Stimulated activated CD4-positive, alpha-beta T cell treated with anti-CD3 and anti-CD28 coated beads, Interleukin-15, amount 100 ng/mL, for 48 hours (primary cell): ENCODE data around the gene ZNF692.

Experiments used
- DNase-seq, 2 donors: peaks; one replicate each; pipeline ENCODE4 v3.0.0-alpha.2; 2020; ENCODE audit warnings: low read depth in 2 of 2

Gene ZNF692

GRCh38 chr1:248825136-248825535 is 33.7 kb downstream of the ZNF692 start:
- no peak for DNase-seq

GRCh38 chr1:248824701-248825100 is 34.2 kb downstream of the ZNF692 start:
- DNase-seq = no peak

GRCh38 chr1:248824301-248824700 is 34.6 kb downstream of the ZNF692 start:
- no peak for DNase-seq

- DNase-seq = no peak
These were observed 35.3 kb downstream of the ZNF692 start for GRCh38 chr1:248823517-248824001.

GRCh38 chr1:248822148-248823032 is 36.5 kb downstream of the ZNF692 start:
- DNase-seq = no peak

GRCh38 chr1:248821641-248822040 is 37.2 kb downstream of the ZNF692 start:
- no peak for DNase-seq

- no peak for DNase-seq
These were observed 37.8 kb downstream of the ZNF692 start for GRCh38 chr1:248821101-248821500.

- DNase-seq = no peak
These were observed 38.8 kb downstream of the ZNF692 start for GRCh38 chr1:248820041-248820585.

- no peak for DNase-seq
These were observed 40.1 kb downstream of the ZNF692 start for GRCh38 chr1:248818505-248819374.

GRCh38 chr1:248817065-248817464 is 41.8 kb downstream of the ZNF692 start:
- no peak for DNase-seq

GRCh38 chr1:248816042-248816851 is 42.6 kb downstream of the ZNF692 start:
- no peak for DNase-seq

- no peak for DNase-seq
These were observed 43.4 kb downstream of the ZNF692 start for GRCh38 chr1:248815407-248816034.

- no peak for DNase-seq
These were observed 44.5 kb downstream of the ZNF692 start for GRCh38 chr1:248814351-248814750.

GRCh38 chr1:248813546-248813945 is 45.3 kb downstream of the ZNF692 start:
- DNase-seq = no peak

- no peak for DNase-seq
These were observed 46.0 kb downstream of the ZNF692 start for GRCh38 chr1:248812736-248813425.

GRCh38 chr1:248811514-248812490 is 47.1 kb downstream of the ZNF692 start:
- no peak for DNase-seq

- no peak for DNase-seq
These were observed 48.0 kb downstream of the ZNF692 start for GRCh38 chr1:248810727-248811513.

- DNase-seq = no peak
These were observed 48.7 kb downstream of the ZNF692 start for GRCh38 chr1:248810000-248810726.
